ENCODE data around the gene DRC7. TPM values are rescaled to one million over a fixed set of nuclear protein-coding genes. Genes with fewer than 3 reads are reported as not detected.

The DRC7 gene
- total and polyA plus RNA-seq, 10 of the 15 experiments (the other 5 are each of a cell fraction or from before 2014, with no cell fraction given): 0.06 to 0.49 (median 0.14) TPM; not detected in 4

DNA sequence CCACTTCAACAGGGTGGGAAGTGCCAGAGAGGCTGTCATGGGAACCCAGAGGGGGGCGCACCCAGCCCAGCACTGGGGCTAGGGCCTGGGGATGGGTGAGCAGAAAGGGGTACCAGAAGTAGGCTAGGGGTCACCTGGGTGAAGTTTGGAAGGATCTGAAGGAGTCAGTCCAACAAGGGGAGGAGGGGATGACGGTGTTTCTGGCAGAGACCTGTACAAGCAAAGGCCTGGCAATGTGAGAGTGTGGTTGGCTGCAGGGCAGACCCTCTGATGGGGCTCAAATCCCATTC lies 27.5 kb downstream of the DRC7 start:
- H2AFZ ChIP-seq (ENCODE audit: control insufficient read depth, low read depth, low read length): no peak overlapping the region
- ChIA-PET RAD21 (ENCODE audit: unreplicated experiment) (no interaction called here), CTCF (no interaction called here), POLR2A (no interaction called here), SMC1A (ENCODE audit: uncharacterized antibody, unreplicated experiment) (no interaction called here)
- BruUV-seq (replicated peaks): no TSS peak
- TF ChIP-seq MXI1 (IDR thresholded peaks at IDR 0.05; ENCODE audit: low read depth, low read length): no peak
- TF ChIP-seq YBX1 (IDR thresholded peaks at IDR 0.05): no peak
- TF ChIP-seq BRCA1 (IDR thresholded peaks at IDR 0.05; ENCODE audit: low read depth, low read length): no peak
- TF ChIP-seq RCOR1 (conservative IDR thresholded peaks at IDR 0.05; ENCODE audit: low read depth, low read length): no peak
- no peak for TF ChIP-seq TAF1 (IDR thresholded peaks at IDR 0.05; ENCODE audit: borderline replicate concordance, low read depth, low read length)
- no peak for TF ChIP-seq SREBF1 (IDR thresholded peaks at IDR 0.05; ENCODE audit: low read length)
- no peak for TF ChIP-seq NBN (IDR thresholded peaks at IDR 0.05)
- TF ChIP-seq ATF7 (IDR thresholded peaks at IDR 0.05; ENCODE audit: low read depth): no peak
- TF ChIP-seq, protein P1, sequence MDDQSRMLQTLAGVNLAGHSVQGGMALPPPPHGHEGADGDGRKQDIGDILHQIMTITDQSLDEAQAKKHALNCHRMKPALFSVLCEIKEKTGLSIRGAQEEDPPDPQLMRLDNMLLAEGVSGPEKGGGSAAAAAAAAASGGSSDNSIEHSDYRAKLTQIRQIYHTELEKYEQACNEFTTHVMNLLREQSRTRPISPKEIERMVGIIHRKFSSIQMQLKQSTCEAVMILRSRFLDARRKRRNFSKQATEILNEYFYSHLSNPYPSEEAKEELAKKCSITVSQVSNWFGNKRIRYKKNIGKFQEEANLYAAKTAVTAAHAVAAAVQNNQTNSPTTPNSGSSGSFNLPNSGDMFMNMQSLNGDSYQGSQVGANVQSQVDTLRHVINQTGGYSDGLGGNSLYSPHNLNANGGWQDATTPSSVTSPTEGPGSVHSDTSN (IDR thresholded peaks at IDR 0.05; ENCODE audit: insufficient replicate concordance, low read depth, low read length): no peak
- no peak for TF ChIP-seq CREB1 (IDR thresholded peaks at IDR 0.05; ENCODE audit: low read depth)
- no peak for TF ChIP-seq ZBED1 (IDR thresholded peaks at IDR 0.05; ENCODE audit: borderline replicate concordance)
- TF ChIP-seq, protein P2, sequence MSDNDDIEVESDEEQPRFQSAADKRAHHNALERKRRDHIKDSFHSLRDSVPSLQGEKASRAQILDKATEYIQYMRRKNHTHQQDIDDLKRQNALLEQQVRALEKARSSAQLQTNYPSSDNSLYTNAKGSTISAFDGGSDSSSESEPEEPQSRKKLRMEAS (IDR thresholded peaks at IDR 0.05; ENCODE audit: low read depth, low read length): no peak
- no peak for TF ChIP-seq FOXM1 (IDR thresholded peaks at IDR 0.05; ENCODE audit: low read depth, low read length)
- TF ChIP-seq CBX5 (IDR thresholded peaks at IDR 0.05; ENCODE audit: low read depth): no peak
- intact Hi-C loops (cut with micrococcal nuclease; ENCODE audit: unreplicated experiment): no loop called here
- no peaks in the 10 kb centered on the region for H3K9me3 ChIP-seq (replicated peaks; ENCODE audit: control insufficient read depth, insufficient read depth, low read length)
- no peaks in the 10 kb centered on the region for H4K20me1 ChIP-seq (ENCODE audit: control insufficient read depth, insufficient read depth)
- no peaks in the 10 kb centered on the region for H3K36me3 ChIP-seq (ENCODE audit: control insufficient read depth in 2 of 2, insufficient read depth in 2 of 2, low read length in 1 of 2)
- FAIRE-seq (no peak), DNase-seq (ENCODE audit: low read depth, low spot score) (no peak), ATAC-seq (no peak)
- H3K79me2 ChIP-seq (ENCODE audit: control insufficient read depth, insufficient read depth, low read length): no peaks in the 10 kb centered on the region
- H3K27me3 ChIP-seq (replicated peaks in 1 of 2; ENCODE audit: control insufficient read depth in 2 of 2, insufficient read depth in 2 of 2, low read length in 1 of 2): no peaks in the 10 kb centered on the region
- in situ Hi-C loops (cut with MboI): no loop called here
- H3K27ac ChIP-seq (ENCODE audit: control insufficient read depth, insufficient read depth): no peak overlapping the region
- no peak overlapping the region for H3K4me3 ChIP-seq
- H3K4me2 ChIP-seq (ENCODE audit: control insufficient read depth, insufficient read depth): no peak overlapping the region
- H3K9ac ChIP-seq (ENCODE audit: control insufficient read depth, insufficient read depth, low read length): no peak overlapping the region
- whole genome bisulfite sequencing (ENCODE audit: insufficient coverage, insufficient replicate concordance, low lambda C conversion rate, missing lambda C conversion rate): 6% methylated on average over 2 of the region's 2 CpGs
- H3K4me1 ChIP-seq (ENCODE audit: control insufficient read depth, insufficient read depth, low read length): no peaks in the 10 kb centered on the region
